SH-SY5Y (cell line): ENCODE measurements around the gene PRRT4.

Experiments
- GATA2 ChIP-seq: IDR thresholded peaks from 2 replicates; pipeline ENCODE4 v1.6.1; 2011; ENCODE audit warnings: mild to moderate bottlenecking, low read depth, low read length
- GATA3 ChIP-seq: IDR thresholded peaks from 2 replicates; pipeline ENCODE4 v1.6.1; 2011; ENCODE audit warnings: low read depth, mild to moderate bottlenecking, low read length, moderate library complexity

- no peak for TF ChIP-seq GATA2
- TF ChIP-seq GATA3: no peak
Observed at GRCh38 chr7:128383776-128384175, 22.3 kb upstream of the PRRT4 start.
